K562 (cell line): ENCODE data around the gene RGMA. TPM values are rescaled to one million over a fixed set of nuclear protein-coding genes. Genes with fewer than 3 reads are reported as not detected.

ENCODE experiments used
- ATAC-seq: fragments of 200-7000 bp; cut with Tn5 transposase; 3 replicates; pipeline ENCODE4 v1.9.1; 2020; ENCODE audit warnings: moderate library complexity
- BruUV-seq: library from RNA; stranded (reverse); fragments of 400-500 nt; replicated peaks from 2 replicates; lab custom pipeline; 2021; lab: Mats Ljungman, UMichigan
- CTCF ChIA-PET: fragments of 300-600 bp; formaldehyde crosslinking; extraction: SDS; loops from one replicate; lab custom pipeline; 2021; ENCODE audit warnings: low intra/inter-chr PET ratio; lab: Yijun Ruan, JAX
- POLR2A ChIA-PET: fragments of 300-600, 350-650 bp; sonication (Branson Sonifier 250); formaldehyde crosslinking; extraction: SDS; loops from one replicate; lab custom pipeline; 2021; ENCODE audit warnings: antibody characterized with exemption, inconsistent platforms; lab: Yijun Ruan, JAX
- DNase-seq, 4 experiments: peaks; one replicate each; pipeline versions ENCODE4 v3.0.0 to v3.0.0-alpha.2; 2011 to 2018; ENCODE audit warnings: low spot score in 3 of 4, mixed read lengths in 3 of 4; ENCODE audit errors: extremely low read depth in 1 of 4
- FAIRE-seq: peaks from 2 replicates; lab custom pipeline; 2011; peaks lifted over from hg19 to GRCh38; lab: Jason Lieb, UNC
- H2AFZ ChIP-seq: 2 replicates; pipeline ENCODE4 v1.6.0; 2011; ENCODE audit warnings: low read depth, low read length, control low read depth, inconsistent platforms
- H3K27ac ChIP-seq: fragments of 200-600 bp; 3 replicates; pipeline ENCODE4 v1.8.0; 2011; ENCODE audit warnings: low read depth, mild to moderate bottlenecking, control low read depth, inconsistent platforms, low read length, moderate library complexity, mixed read lengths; ENCODE audit errors: extremely low read depth
- H3K27me3 ChIP-seq, 2 experiments: fragments of 300-600 bp in 1 of 2; 2 replicates in 1 of 2; 3 replicates in 1 of 2; pipeline versions ENCODE4 v1.6.0 to v1.8.0; 2011; ENCODE audit warnings: inconsistent platforms in 2 of 2, low read length in 2 of 2, mild to moderate bottlenecking in 1 of 2, mixed read lengths in 1 of 2, moderate library complexity in 1 of 2; ENCODE audit not compliant: control insufficient read depth in 2 of 2, insufficient read depth in 2 of 2
- H3K36me3 ChIP-seq: fragments of 300-600 bp; 3 replicates; pipeline ENCODE4 v1.8.0; 2011; ENCODE audit warnings: mild to moderate bottlenecking, low read length, inconsistent platforms; ENCODE audit not compliant: control insufficient read depth, insufficient read depth
- H3K4me1 ChIP-seq, 2 experiments: fragments of 200-600 bp in 1 of 2; replicated peaks in 1 of 2; 2 replicates in 1 of 2; 3 replicates in 1 of 2; pipeline versions ENCODE4 v1.5.1 to v1.8.0; 2011; ENCODE audit warnings: inconsistent platforms in 2 of 2, low read length in 2 of 2, mild to moderate bottlenecking in 1 of 2, mixed read lengths in 1 of 2, moderate library complexity in 1 of 2; ENCODE audit not compliant: control insufficient read depth in 2 of 2, insufficient read depth in 2 of 2
- H3K4me2 ChIP-seq: 2 replicates; pipeline ENCODE4 v1.6.1; 2011; ENCODE audit warnings: low read length, control low read depth, inconsistent platforms, mixed read lengths; ENCODE audit not compliant: insufficient read depth
- H3K4me3 ChIP-seq: fragments of 200-600 bp; sonication (generic), shearing (Covaris generic); 2 replicates; pipeline ENCODE4 v1.5.1; 2016; ENCODE audit warnings: control low read depth, inconsistent platforms
- H3K79me2 ChIP-seq: fragments of 200-600 bp; 3 replicates; pipeline ENCODE4 v1.8.0; 2011; ENCODE audit warnings: low read length, inconsistent platforms; ENCODE audit not compliant: control insufficient read depth, insufficient read depth
- H3K9ac ChIP-seq, 2 experiments: 2 replicates each; pipeline versions ENCODE4 v1.6.0 to v1.6.1; 2011; ENCODE audit warnings: low read depth in 2 of 2, low read length in 2 of 2, control low read depth in 1 of 2, inconsistent platforms in 1 of 2, mild to moderate bottlenecking in 1 of 2, mixed read lengths in 1 of 2; ENCODE audit not compliant: insufficient read depth in 1 of 2
- H3K9me1 ChIP-seq: one replicate; pipeline ENCODE4 v1.6.0; 2011; ENCODE audit warnings: inconsistent platforms, mild to moderate bottlenecking, low read length, moderate library complexity; ENCODE audit not compliant: control insufficient read depth, insufficient read depth
- H3K9me3 ChIP-seq: replicated peaks from 2 replicates; pipeline ENCODE4 v1.5.1; 2011; ENCODE audit warnings: low read depth, low read length, inconsistent platforms; ENCODE audit not compliant: control insufficient read depth, insufficient read depth
- H4K20me1 ChIP-seq: replicated peaks from 2 replicates; pipeline ENCODE4 v1.6.1; 2011; ENCODE audit warnings: low read length, inconsistent platforms, mixed read lengths; ENCODE audit not compliant: control insufficient read depth, insufficient read depth
- COPS2 ChIP-seq: fragments of 450-650 bp; conservative IDR thresholded peaks from 2 replicates; pipeline ENCODE4 v1.6.1; 2016; ENCODE audit warnings: mild to moderate bottlenecking, moderate library complexity
- E2F3 ChIP-seq: fragments of 250-450 bp; sonication (Bioruptor Pico); IDR thresholded peaks from 2 replicates; pipeline ENCODE4 v1.4.0; 2020; ENCODE audit warnings: mild to moderate bottlenecking
- FOSL1 ChIP-seq: fragments of 200-800 bp; sonication (Bioruptor generic); conservative IDR thresholded peaks from 2 replicates; pipeline ENCODE4 v1.6.1; 2016; ENCODE audit warnings: missing genetic modification characterization, missing compliant biosample characterization
- FOXP1 ChIP-seq: sonication (generic); formaldehyde crosslinking; IDR thresholded peaks from 2 replicates; pipeline ENCODE4 v1.8.0; 2022; ENCODE audit warnings: mild to moderate bottlenecking, missing genetic modification reagents
- NR1H2 ChIP-seq: sonication (generic); formaldehyde crosslinking; IDR thresholded peaks from 2 replicates; pipeline ENCODE4 v1.4.0; 2020; ENCODE audit warnings: mild to moderate bottlenecking, missing genetic modification reagents
- PCBP2 ChIP-seq: fragments of 200-400 bp; formaldehyde crosslinking; IDR thresholded peaks from 2 replicates; pipeline ENCODE4 v1.6.1; 2018; ENCODE audit warnings: low read length, low read depth, mild to moderate bottlenecking, moderate library complexity; ENCODE audit not compliant: poor library complexity, severe bottlenecking
- RBM39 ChIP-seq: fragments of 200-400 bp; formaldehyde crosslinking; optimal IDR thresholded peaks from 2 replicates; pipeline ENCODE3; 2018; ENCODE audit warnings: low read depth, low read length
- SMARCA5 ChIP-seq: fragments of 450-650 bp; IDR thresholded peaks from 2 replicates; pipeline ENCODE4 v1.6.1; 2016
- SMARCE1 ChIP-seq: fragments of 450-650 bp; IDR thresholded peaks from 2 replicates; pipeline ENCODE4 v1.7.1; 2016; ENCODE audit warnings: mild to moderate bottlenecking
- SOX6 ChIP-seq: fragments of 450-650 bp; IDR thresholded peaks from 2 replicates; pipeline ENCODE4 v1.6.1; 2014; ENCODE audit warnings: mild to moderate bottlenecking
- SRSF9 ChIP-seq: fragments of 200-400 bp; formaldehyde crosslinking; IDR thresholded peaks from 2 replicates; pipeline ENCODE4 v1.6.1; 2017; ENCODE audit warnings: low read depth, low read length, borderline replicate concordance
- TEAD1 ChIP-seq, 2 experiments: fragments of 450-650 bp in 1 of 2; sonication (generic) in 1 of 2; formaldehyde crosslinking; IDR thresholded peaks; 2 replicates each; pipeline versions ENCODE4 v1.4.0 to v1.8.0; 2020 to 2022; ENCODE audit warnings: mild to moderate bottlenecking in 2 of 2, missing genetic modification reagents in 1 of 2
- ZEB2 ChIP-seq: fragments of 450-650 bp; IDR thresholded peaks from 2 replicates; pipeline ENCODE4 v1.6.1; 2016
- ZNF445 ChIP-seq: fragments of 250-450 bp; sonication (Bioruptor Pico); IDR thresholded peaks from 2 replicates; pipeline ENCODE4 v1.4.0; 2020; ENCODE audit warnings: low read depth, mild to moderate bottlenecking, moderate library complexity
- WGBS: fragments of 100-300 bp; shearing (Covaris generic); methylation state at CpG from one replicate; pipeline ENCODE4 v1.1.6; 2016; ENCODE audit warnings: low coverage, mixed read lengths; ENCODE audit not compliant: insufficient coverage; ENCODE audit errors: missing lambda C conversion rate; 5-methylcytosine and 5-hydroxymethylcytosine counted together
- in situ Hi-C: fragments of 300-500 bp; cut with MboI; formaldehyde crosslinking; loops from 4 replicates; pipeline ENCODE4 v1.15.0; 2018; ENCODE audit warnings: inconsistent platforms, mixed read lengths
- intact Hi-C: fragments of 100-400 bp; cut with micrococcal nuclease; formaldehyde crosslinking; loops from 2 replicates; pipeline ENCODE4 v1.14.2; 2022
- polyA plus RNA-seq, 8 experiments: library from polyadenylated mRNA; depleted of rRNA in 4 of 8; stranded (reverse) in 5 of 8; unstranded in 3 of 8; fragments of >200 nt; fragmentation: Nextera tagmentation in 2 of 8; fragmentation: Illumina TruSeq in 1 of 8; extraction: Ambion mirVana in 2 of 8; extraction: Trizol in 1 of 8; gene quantifications; 2 replicates each; pipeline versions ENCODE4 v1.2.1 to v1.2.3, GENCODE V29; 2011 to 2014; ENCODE audit warnings: inconsistent platforms in 1 of 8, missing spikeins in 1 of 8
- total RNA-seq, 7 experiments: library from RNA; depleted of rRNA in 6 of 7; stranded (reverse); fragments of >200 nt in 6 of 7; fragmentation: Illumina TruSeq in 2 of 7; extraction: Trizol in 2 of 7; gene quantifications; 2 replicates each; pipeline versions ENCODE4 v1.2.1 to v1.2.3, GENCODE V29; 2011 to 2021; ENCODE audit warnings: low replicate concordance in 1 of 7
- TF ChIP-seq, protein P1 (sequence below): fragments of 200-800 bp; sonication (Bioruptor generic); IDR thresholded peaks from 2 replicates; pipeline ENCODE4 v1.6.1; 2017; ENCODE audit warnings: missing genetic modification characterization, missing compliant biosample characterization
- TF ChIP-seq, protein P2 (sequence below): sonication (generic); formaldehyde crosslinking; IDR thresholded peaks from 2 replicates; pipeline ENCODE4 v1.9.0; 2022; ENCODE audit warnings: mild to moderate bottlenecking, missing genetic modification reagents
- TF ChIP-seq, protein P3 (sequence below): fragments of 450-650 bp; IDR thresholded peaks from 2 replicates; pipeline ENCODE4 v1.6.1; 2016; ENCODE audit warnings: borderline replicate concordance

RGMA gene
- total and polyA plus RNA-seq, 9 of the 15 experiments (the other 6 are each of a cell fraction or from before 2014, with no cell fraction given), result 0.03 to 0.05 (median 0.03) TPM; not detected in 6

DNA sequence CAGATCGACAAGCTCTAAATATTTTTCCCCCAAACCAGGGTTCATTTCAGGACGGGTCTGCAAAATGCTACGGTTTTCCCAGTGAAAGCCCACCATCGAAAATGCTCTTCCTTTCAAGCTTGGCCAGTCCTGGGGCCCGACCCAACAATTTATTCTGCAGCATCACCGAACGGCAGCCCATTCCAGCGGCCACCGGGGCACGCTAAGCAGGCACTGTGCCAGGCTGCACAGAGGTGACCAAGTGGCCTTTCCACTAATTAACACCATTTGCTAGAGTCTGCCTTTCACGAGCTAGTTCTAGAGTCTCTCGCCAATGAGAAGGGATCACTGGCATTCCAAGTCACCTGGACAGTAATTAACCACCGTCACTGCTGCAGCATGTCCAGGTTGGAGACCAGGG, 14.4 kb downstream of the RGMA start:
- no peak for FAIRE-seq

More for the DNA sequence above, 14.4 kb downstream of the RGMA start:
- H3K9me3 ChIP-seq, result no peaks in the 10 kb centered on the region
- no peak for TF ChIP-seq FOSL1 (tag)
- TF ChIP-seq, protein P1, sequence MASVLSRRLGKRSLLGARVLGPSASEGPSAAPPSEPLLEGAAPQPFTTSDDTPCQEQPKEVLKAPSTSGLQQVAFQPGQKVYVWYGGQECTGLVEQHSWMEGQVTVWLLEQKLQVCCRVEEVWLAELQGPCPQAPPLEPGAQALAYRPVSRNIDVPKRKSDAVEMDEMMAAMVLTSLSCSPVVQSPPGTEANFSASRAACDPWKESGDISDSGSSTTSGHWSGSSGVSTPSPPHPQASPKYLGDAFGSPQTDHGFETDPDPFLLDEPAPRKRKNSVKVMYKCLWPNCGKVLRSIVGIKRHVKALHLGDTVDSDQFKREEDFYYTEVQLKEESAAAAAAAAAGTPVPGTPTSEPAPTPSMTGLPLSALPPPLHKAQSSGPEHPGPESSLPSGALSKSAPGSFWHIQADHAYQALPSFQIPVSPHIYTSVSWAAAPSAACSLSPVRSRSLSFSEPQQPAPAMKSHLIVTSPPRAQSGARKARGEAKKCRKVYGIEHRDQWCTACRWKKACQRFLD, result no peak
- TF ChIP-seq TEAD1 (CRISPR knock-in tag; IDR thresholded peaks at IDR 0.05), result no peak
- no peak for TF ChIP-seq NR1H2
- TF ChIP-seq ZEB2, result no peak
- TF ChIP-seq SOX6, result no peak
- TF ChIP-seq FOXP1 (CRISPR knock-in tag), result no peak
- TF ChIP-seq RBM39, result no peak
- no peak for TF ChIP-seq ZNF445 (CRISPR knock-in tag)
- no peak for TF ChIP-seq PCBP2
- TF ChIP-seq, protein P2, sequence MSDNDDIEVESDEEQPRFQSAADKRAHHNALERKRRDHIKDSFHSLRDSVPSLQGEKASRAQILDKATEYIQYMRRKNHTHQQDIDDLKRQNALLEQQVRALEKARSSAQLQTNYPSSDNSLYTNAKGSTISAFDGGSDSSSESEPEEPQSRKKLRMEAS (CRISPR knock-in tag), result no peak
- no peak for TF ChIP-seq SRSF9
- TF ChIP-seq SMARCA5, result no peak
- TF ChIP-seq E2F3 (CRISPR knock-in tag), result no peak
- TF ChIP-seq SMARCE1, result no peak
- TF ChIP-seq, protein P3, sequence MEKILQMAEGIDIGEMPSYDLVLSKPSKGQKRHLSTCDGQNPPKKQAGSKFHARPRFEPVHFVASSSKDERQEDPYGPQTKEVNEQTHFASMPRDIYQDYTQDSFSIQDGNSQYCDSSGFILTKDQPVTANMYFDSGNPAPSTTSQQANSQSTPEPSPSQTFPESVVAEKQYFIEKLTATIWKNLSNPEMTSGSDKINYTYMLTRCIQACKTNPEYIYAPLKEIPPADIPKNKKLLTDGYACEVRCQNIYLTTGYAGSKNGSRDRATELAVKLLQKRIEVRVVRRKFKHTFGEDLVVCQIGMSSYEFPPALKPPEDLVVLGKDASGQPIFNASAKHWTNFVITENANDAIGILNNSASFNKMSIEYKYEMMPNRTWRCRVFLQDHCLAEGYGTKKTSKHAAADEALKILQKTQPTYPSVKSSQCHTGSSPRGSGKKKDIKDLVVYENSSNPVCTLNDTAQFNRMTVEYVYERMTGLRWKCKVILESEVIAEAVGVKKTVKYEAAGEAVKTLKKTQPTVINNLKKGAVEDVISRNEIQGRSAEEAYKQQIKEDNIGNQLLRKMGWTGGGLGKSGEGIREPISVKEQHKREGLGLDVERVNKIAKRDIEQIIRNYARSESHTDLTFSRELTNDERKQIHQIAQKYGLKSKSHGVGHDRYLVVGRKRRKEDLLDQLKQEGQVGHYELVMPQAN, result no peak
- no peak for TF ChIP-seq COPS2
- no peak overlapping the region for H2AFZ ChIP-seq
- in situ Hi-C loops, result no loop called here
- no peak overlapping the region for H3K4me3 ChIP-seq
- no TSS peak for BruUV-seq
- H3K4me2 ChIP-seq, result no peak overlapping the region
- WGBS, result 0% methylated on average over 13 of the region's 13 CpGs
- DNase-seq (no peak), ATAC-seq (no peak)
- H3K27me3 ChIP-seq, result peaks cover 68 to 72% of the 10 kb centered on the region in 2 experiments
- POLR2A ChIA-PET, result no interaction called here
- H3K4me1 ChIP-seq, result peaks cover 0 to 18% of the 10 kb centered on the region in 2 experiments; a peak in 2 of 5 replicates
- intact Hi-C loops, result no loop called here
- no peak overlapping the region for H3K9ac ChIP-seq
- no peaks in the 10 kb centered on the region for H3K9me1 ChIP-seq
- CTCF ChIA-PET, result no interaction called here
- no peak overlapping the region for H3K27ac ChIP-seq
- H4K20me1 ChIP-seq, result peaks cover 5% of the 10 kb centered on the region; the same call in 1 of the 2 replicates
- H3K36me3 ChIP-seq, result no peaks in the 10 kb centered on the region
- no peaks in the 10 kb centered on the region for H3K79me2 ChIP-seq
